Caco-2 (cell line): ENCODE data around the gene MIEF2. TPM values are rescaled to one million over a fixed set of nuclear protein-coding genes. Genes with fewer than 3 reads are reported as not detected.

Experiments
- BruUV-seq: library from RNA; stranded (reverse); fragments of 400-500 nt; replicated peaks from 2 replicates; lab custom pipeline; 2021; lab: Mats Ljungman, UMichigan
- CTCF ChIA-PET: fragments of 300-600 bp; sonication (Branson Sonifier 250); formaldehyde crosslinking; loops from one replicate; lab custom pipeline; 2022; ENCODE audit warnings: antibody characterized with exemption; lab: Charles Lee
- POLR2A ChIA-PET: fragments of 300-600 bp; sonication (Branson Sonifier 250); formaldehyde crosslinking; loops from one replicate; lab custom pipeline; 2022; ENCODE audit warnings: antibody characterized with exemption; lab: Charles Lee
- DNase-seq, 2 experiments: peaks; one replicate each; pipeline versions ENCODE4 v3.0.0 to v3.0.0-alpha.2; 2020 to 2022
- H3K27me3 ChIP-seq: replicated peaks from 2 replicates; pipeline ENCODE4 v1.6.0; 2011; ENCODE audit warnings: low read length; ENCODE audit not compliant: control insufficient read depth, insufficient read depth
- H3K36me3 ChIP-seq: 2 replicates; pipeline ENCODE4 v1.5.1; 2011; ENCODE audit warnings: low read length; ENCODE audit not compliant: control insufficient read depth, insufficient read depth
- H3K4me1 ChIP-seq: fragments of 250-450 bp; sonication (Bioruptor Pico); 2 replicates; pipeline ENCODE4 v1.5.1; 2020; ENCODE audit warnings: mild to moderate bottlenecking
- H3K4me3 ChIP-seq: 2 replicates; pipeline ENCODE4 v1.5.1; 2011; ENCODE audit warnings: low read depth, mild to moderate bottlenecking, control low read depth, low read length
- H3K9me3 ChIP-seq: fragments of 250-450 bp; sonication (Bioruptor Pico); 2 replicates; pipeline ENCODE4 v1.5.1; 2020; ENCODE audit warnings: mild to moderate bottlenecking, moderate library complexity
- H3K27ac Mint-ChIP-seq: one replicate; pipeline ENCODE4 v1.8.0; 2022; ENCODE audit warnings: mixed read lengths; ENCODE audit not compliant: unreplicated experiment
- H3K27me3 Mint-ChIP-seq: one replicate; pipeline ENCODE4 v1.8.0; 2022; ENCODE audit warnings: mixed read lengths; ENCODE audit not compliant: insufficient read depth, unreplicated experiment
- H3K36me3 Mint-ChIP-seq: one replicate; pipeline ENCODE4 v1.8.0; 2022; ENCODE audit warnings: mild to moderate bottlenecking, mixed read lengths; ENCODE audit not compliant: insufficient read depth, unreplicated experiment
- H3K4me1 Mint-ChIP-seq: one replicate; pipeline ENCODE4 v1.8.0; 2022; ENCODE audit warnings: low read depth, mixed read lengths; ENCODE audit not compliant: unreplicated experiment
- H3K4me3 Mint-ChIP-seq: one replicate; pipeline ENCODE4 v1.8.0; 2022; ENCODE audit warnings: mild to moderate bottlenecking, moderate library complexity, mixed read lengths; ENCODE audit not compliant: unreplicated experiment
- H3K9me3 Mint-ChIP-seq: one replicate; pipeline ENCODE4 v1.8.0; 2022; ENCODE audit warnings: mixed read lengths; ENCODE audit not compliant: unreplicated experiment
- intact Hi-C: fragments of 100-400 bp; cut with micrococcal nuclease; formaldehyde crosslinking; loops from one replicate; pipeline ENCODE4 v1.10.0; 2022; ENCODE audit not compliant: unreplicated experiment
- total RNA-seq: library from RNA; stranded (reverse); gene quantifications from 2 replicates; pipeline ENCODE4 v1.2.3, GENCODE V29; 2022
- TF ChIP-seq, protein P1 (sequence below), 2 experiments: fragments of 200-600 bp in 1 of 2; IDR thresholded peaks; 1 replicate in 1 of 2; 2 replicates in 1 of 2; pipeline versions ENCODE4 v1.5.1 to v1.8.0; 2011 to 2022; ENCODE audit warnings: antibody characterized with exemption in 1 of 2, control low read depth in 1 of 2, inconsistent platforms in 1 of 2, low read depth in 1 of 2, low read length in 1 of 2, mild to moderate bottlenecking in 1 of 2, moderate library complexity in 1 of 2; ENCODE audit not compliant: insufficient read depth in 1 of 2, severe bottlenecking in 1 of 2, unreplicated experiment in 1 of 2

The MIEF2 gene
- total RNA-seq, 1 experiment from 2014 or later: 22.3 TPM

DNA sequence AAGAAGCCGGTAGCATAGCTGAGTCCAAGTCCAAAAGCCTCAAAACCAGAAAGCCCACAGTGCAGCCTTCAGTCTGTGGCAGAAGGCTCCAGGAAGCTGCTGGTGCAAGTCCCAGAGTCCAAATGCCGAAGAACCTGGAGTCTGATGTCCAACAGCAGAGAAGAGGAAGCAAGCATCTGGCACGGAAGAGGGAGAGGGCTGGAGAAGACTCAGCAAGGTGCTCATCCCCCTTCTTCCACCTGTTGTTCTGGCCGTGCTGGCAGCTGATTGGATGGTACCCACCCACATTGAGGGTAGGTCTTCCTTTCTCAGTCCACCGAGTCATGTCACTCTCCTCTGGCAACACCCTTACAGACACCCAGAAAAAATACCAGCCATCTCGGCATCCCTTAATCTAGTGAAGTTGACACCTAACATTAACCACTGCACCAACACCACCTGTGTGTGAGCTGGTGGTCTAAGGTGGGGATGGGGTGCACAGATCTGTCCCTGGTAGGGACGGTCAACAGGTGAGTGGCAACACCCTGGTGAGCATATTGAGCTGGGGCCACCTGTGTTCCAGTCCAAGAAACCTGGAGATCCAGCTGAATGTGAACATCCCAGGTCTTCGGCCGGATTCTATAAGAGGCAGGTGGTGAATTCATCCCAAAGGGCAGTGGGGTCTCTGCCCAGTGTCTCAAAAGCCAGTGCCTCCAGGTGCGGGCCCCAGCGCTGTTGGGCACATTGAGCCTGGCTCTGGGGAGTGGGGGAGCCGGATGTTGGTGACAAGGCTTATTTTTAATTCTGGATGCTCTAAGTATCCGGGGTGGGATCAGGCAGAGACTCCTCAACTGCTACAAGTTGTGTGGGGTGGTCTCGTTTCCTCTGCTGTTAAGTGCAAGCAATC lies 9.8 kb downstream of the MIEF2 start:
- H3K9me3 Mint-ChIP-seq: no peaks in the 10 kb centered on the region
- Histone ChIP-seq H3K36me3 (peaks cover 5% of the 10 kb centered on the region; the same call in 1 of the 2 replicates), H3K27me3 (no peaks in the 10 kb centered on the region), H3K4me1 (peaks cover 16% of the 10 kb centered on the region), H3K9me3 (no peaks in the 10 kb centered on the region), H3K4me3 (no peak overlapping the region)
- H3K36me3 Mint-ChIP-seq: peaks cover 54% of the 10 kb centered on the region
- peak overlapping the region; percentile 59 for H3K27ac Mint-ChIP-seq
- intact Hi-C loops: no loop called here
- H3K4me3 Mint-ChIP-seq: no peak overlapping the region
- peaks cover 6% of the 10 kb centered on the region for H3K4me1 Mint-ChIP-seq
- POLR2A ChIA-PET: interaction anchor here (1.1 kb wide), 1 partner anchor 9 kb away, joined by 5 read pairs; the partner anchor contains the start of gene MIEF2
- no TSS peak for BruUV-seq
- no peak for DNase-seq
- CTCF ChIA-PET: no interaction called here
- TF ChIP-seq, protein P1, sequence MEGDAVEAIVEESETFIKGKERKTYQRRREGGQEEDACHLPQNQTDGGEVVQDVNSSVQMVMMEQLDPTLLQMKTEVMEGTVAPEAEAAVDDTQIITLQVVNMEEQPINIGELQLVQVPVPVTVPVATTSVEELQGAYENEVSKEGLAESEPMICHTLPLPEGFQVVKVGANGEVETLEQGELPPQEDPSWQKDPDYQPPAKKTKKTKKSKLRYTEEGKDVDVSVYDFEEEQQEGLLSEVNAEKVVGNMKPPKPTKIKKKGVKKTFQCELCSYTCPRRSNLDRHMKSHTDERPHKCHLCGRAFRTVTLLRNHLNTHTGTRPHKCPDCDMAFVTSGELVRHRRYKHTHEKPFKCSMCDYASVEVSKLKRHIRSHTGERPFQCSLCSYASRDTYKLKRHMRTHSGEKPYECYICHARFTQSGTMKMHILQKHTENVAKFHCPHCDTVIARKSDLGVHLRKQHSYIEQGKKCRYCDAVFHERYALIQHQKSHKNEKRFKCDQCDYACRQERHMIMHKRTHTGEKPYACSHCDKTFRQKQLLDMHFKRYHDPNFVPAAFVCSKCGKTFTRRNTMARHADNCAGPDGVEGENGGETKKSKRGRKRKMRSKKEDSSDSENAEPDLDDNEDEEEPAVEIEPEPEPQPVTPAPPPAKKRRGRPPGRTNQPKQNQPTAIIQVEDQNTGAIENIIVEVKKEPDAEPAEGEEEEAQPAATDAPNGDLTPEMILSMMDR (IDR thresholded peaks at IDR 0.05; ENCODE audit: insufficient read depth in 1 of 2, low read depth in 1 of 2, low read length in 1 of 2, severe bottlenecking in 1 of 2, unreplicated experiment in 1 of 2): no peak
- H3K27me3 Mint-ChIP-seq: no peaks in the 10 kb centered on the region

DNA sequence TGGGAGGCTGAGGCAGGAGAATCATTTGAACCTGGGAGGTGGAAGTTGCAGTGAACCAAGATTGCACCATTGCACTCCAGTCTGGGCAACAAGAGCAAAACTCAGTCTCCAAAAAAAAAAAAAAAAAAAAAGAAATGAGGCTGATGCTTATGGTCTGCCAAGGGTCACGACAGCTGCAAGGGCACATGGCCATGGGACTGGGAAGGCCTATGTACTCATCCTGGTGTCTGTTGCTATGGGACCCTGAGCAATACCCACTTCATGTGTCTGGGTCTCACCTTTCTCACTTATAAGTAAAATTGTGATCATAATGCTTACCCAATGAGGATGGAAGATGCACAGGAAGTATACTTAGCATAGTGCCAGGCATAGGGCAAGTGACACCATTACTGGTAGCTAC lies 16.6 kb downstream of the MIEF2 start:
- H3K4me3 Mint-ChIP-seq: no peak overlapping the region
- H3K4me3 ChIP-seq: no peak overlapping the region
- H3K36me3 ChIP-seq: peaks cover 9% of the 10 kb centered on the region
- peaks cover 83% of the 10 kb centered on the region for H3K36me3 Mint-ChIP-seq
- no peak for DNase-seq
- H3K27ac Mint-ChIP-seq: no peak overlapping the region
- TF ChIP-seq, protein P1 (IDR thresholded peaks at IDR 0.05; ENCODE audit: insufficient read depth in 1 of 2, low read depth in 1 of 2, low read length in 1 of 2, severe bottlenecking in 1 of 2, unreplicated experiment in 1 of 2): no peak
- POLR2A ChIA-PET: no interaction called here
- H3K4me1 ChIP-seq: no peaks in the 10 kb centered on the region
- H3K27me3 ChIP-seq: no peaks in the 10 kb centered on the region
- no TSS peak for BruUV-seq
- no peaks in the 10 kb centered on the region for H3K9me3 Mint-ChIP-seq
- no peaks in the 10 kb centered on the region for H3K27me3 Mint-ChIP-seq
- CTCF ChIA-PET: no interaction called here
- H3K4me1 Mint-ChIP-seq: no peaks in the 10 kb centered on the region
- H3K9me3 ChIP-seq: no peaks in the 10 kb centered on the region
- intact Hi-C loops: no loop called here

DNA sequence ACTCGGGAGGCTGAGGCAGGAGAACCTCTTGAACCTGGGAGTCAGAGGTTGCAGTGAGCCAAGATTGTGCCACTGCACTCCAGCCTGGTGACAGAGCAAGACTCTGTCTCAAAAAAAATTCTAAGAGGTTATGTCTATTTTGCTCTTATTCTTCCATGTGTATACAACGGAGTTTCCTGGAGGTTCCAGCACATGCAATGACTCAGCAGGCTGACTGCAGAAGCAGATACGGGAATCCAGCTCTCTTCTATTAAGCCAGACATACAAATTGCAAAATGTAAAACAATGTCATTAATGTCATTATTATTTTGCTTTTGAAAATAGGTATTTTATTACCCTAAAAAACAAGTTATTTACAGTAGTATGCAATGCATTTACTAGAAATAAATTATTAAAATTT lies 18.4 kb downstream of the MIEF2 start:
- no TSS peak for BruUV-seq
- Histone ChIP-seq H3K4me3 (no peak overlapping the region), H3K27me3 (no peaks in the 10 kb centered on the region), H3K4me1 (no peaks in the 10 kb centered on the region), H3K9me3 (no peaks in the 10 kb centered on the region), H3K36me3 (peaks cover 10% of the 10 kb centered on the region)
- no peaks in the 10 kb centered on the region for H3K4me1 Mint-ChIP-seq
- POLR2A ChIA-PET: no interaction called here
- no peak overlapping the region for H3K27ac Mint-ChIP-seq
- peaks cover 78% of the 10 kb centered on the region for H3K36me3 Mint-ChIP-seq
- H3K9me3 Mint-ChIP-seq: no peaks in the 10 kb centered on the region
- no peak for DNase-seq
- no peak overlapping the region for H3K4me3 Mint-ChIP-seq
- H3K27me3 Mint-ChIP-seq: no peaks in the 10 kb centered on the region
- CTCF ChIA-PET: no interaction called here
- intact Hi-C loops: no loop called here
- TF ChIP-seq, protein P1 (IDR thresholded peaks at IDR 0.05; ENCODE audit: insufficient read depth in 1 of 2, low read depth in 1 of 2, low read length in 1 of 2, severe bottlenecking in 1 of 2, unreplicated experiment in 1 of 2): no peak
